H4 (cell line): Measurements from ENCODE around the gene TNNI2. TPM values are rescaled to one million over a fixed set of nuclear protein-coding genes. Genes with fewer than 3 reads are reported as not detected.

Experiments
- DNase-seq: peaks from one replicate; pipeline ENCODE4 v3.0.0-alpha.2; 2015; ENCODE audit warnings: low spot score
- total RNA-seq: library from RNA; depleted of rRNA; stranded (reverse); fragments of >200 nt; shearing (Covaris generic); gene quantifications from 2 replicates; pipeline ENCODE4 v1.2.3, GENCODE V29; 2014

The TNNI2 gene
- total RNA-seq, 1 experiment from 2014 or later, result not detected

DNA sequence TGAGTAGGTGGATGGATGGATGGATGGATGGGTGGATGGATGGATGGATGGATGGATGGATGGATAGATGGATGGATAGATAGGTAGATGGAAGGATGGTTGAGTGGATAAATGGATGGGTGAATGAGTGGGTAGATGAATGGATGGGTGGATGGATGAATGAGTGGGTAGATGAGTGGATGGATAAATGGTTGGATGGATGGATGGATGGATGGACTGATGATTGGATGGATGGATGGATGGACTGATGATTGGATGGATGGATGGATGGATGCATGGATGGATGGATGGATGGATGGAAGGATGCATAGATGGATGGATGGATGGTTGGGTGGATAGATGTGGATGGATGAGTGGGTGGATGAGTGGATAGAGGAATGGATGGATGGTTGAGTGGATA lies 17.2 kb upstream of the TNNI2 start:
- no peak for DNase-seq

DNA sequence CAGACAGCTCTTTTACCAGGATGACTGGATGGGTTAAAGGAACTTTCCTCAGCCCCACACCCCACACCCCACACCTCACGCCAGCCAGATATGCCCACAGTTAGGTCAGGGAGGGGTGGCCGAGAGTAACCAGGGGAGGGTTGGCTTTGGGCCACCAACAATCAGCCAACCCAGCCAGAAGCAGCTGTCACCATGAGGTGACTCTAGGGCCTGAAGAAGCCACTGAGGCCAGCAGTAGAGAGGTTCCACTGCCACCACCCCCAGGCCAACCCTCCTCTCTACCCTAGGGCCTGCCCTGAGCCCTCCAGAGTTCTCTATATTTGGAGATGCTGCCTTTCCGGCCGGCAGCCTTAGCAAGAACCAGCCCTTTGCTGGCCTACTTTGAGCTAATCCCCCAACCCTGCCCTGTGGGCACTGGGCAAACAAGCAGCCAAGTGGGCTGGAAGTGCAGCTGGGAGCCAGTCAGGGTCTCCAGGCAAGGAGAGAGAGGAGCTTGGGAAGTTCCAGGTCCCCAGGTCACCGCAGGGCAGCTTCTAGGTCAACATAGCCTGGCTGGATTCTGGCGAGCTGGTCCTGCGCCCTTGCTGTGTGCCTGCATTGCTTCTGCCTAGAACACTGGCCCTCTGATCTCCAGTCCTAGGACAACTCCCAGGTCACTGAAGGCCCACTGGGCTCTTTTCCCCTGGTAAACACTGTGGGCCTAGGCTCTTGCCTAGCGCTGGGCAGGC lies 16.0 kb upstream of the TNNI2 start:
- no peak for DNase-seq

DNA sequence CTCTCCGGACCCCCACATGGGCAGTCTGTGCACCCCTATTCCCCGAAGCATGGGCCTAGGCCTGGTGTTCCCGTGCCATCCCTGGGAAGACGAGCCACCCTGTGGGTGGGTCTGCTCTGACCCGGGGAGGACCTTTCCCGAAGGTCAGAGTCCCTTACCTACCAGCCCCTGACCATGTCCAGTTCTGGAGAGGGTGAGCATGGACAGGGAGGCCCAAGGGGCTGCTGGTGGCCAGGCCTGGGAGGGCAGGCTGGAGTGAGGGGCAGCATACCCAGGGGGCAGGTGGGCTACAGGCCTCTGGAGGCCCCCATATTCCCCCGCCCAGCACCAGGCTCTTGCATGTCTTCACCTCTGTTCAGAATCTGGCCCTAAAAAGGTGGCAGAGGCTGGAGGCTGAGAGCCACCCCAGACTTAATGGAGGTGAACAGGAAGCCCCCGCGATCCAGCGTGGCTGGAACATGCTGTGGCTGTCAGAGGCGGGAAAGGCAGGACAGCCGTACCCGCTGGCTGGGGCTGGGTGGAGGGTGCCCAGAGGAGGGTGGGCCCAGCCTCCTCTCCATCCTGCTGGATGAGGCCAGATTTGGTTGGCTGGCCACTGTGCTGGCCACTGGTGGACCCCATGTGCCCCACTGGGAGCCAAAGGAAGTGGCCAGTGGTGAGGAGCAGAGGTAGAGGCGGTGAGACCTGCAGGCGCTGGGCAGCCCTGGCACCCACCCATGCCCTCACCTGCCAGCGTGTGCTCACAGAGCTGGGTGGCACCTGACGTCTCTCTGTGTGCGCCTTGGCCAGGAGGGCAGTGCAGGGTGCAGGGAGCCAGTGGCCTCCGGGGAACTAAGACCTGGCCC lies 15.2 kb upstream of the TNNI2 start:
- no peak for DNase-seq

DNA sequence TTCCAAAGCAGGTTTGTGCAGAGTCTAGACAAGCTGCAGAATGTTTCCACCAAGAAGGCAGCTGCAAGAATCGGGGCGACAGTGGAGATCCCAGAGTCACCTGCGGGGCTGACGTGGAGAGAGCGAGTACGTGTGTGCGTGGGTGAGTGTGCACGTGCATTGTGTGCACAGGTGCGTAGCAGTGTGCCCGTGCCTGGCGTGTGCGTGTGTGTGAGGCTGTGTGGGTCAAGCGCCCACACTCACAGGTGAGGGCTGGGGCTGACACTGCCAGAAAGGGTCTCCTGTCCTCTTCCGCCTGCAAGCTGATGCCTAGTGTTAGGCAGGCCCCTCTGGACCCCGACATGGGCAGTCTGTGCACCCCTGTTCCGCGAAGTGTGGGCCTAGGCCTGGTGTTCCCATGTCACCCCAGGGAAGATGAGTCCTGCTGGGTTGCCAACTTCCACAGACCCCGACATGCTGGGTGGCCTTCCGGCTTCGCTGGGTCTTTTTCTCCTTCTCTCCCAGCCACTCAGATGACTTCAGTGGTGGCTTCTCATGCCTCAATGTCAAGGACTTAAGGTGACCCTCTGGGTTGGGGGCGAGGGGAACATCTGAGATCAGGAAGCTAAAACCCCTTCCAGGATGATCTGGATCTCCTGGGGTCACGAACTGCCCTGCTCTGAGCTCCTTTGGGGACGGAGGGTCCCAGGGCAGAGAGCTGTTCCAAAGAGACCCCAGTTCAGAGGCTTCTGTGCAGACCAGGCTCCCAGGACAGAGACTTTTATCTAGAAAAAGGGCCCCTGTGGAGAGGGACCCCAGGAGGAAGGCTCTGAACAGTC lies 14.4 kb upstream of the TNNI2 start:
- no peak for DNase-seq

- no peak for DNase-seq
These were observed 13.6 kb upstream of the TNNI2 start for GRCh38 chr11:1825039-1825740.

- no peak for DNase-seq
These were observed 12.9 kb upstream of the TNNI2 start for GRCh38 chr11:1825785-1826451.

GRCh38 chr11:1826552-1827094 lies 12.2 kb upstream of the TNNI2 start:
- peak; percentile 89 for DNase-seq

DNA sequence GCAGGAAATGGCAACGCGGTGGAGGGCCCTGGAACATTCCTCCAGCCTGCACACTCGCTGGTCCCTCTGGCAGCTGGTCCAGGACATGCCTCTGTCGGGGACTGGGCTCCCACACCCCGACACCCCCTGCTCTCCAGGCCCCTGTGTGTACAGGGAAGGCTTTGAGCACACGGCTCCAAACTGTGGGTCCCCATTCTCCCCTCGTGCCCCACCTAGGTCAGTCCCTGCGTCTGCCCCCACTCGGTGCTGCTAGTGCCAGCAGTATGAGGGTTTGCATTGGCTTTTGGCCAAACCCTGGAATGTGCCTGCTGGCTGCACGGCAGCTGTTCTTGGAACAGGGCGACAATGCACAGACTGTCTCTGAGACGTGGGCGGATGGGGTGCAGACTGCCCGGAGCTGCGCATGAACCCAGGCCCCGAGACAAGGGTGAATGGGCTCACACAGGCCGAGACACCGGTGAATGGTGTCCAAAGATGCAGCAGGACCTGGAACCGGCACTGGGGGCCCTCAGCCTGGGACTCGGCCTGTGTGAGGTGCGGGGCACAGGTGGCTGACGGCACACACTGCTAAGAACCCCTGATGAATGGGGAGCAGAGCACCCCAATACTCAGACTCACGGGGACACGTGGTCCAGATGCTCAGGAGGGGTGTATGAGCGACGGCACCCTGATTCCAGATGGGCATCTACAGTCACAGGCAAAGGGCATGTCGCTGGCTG lies 11.5 kb upstream of the TNNI2 start:
- peak; percentile 99 for DNase-seq

DNA sequence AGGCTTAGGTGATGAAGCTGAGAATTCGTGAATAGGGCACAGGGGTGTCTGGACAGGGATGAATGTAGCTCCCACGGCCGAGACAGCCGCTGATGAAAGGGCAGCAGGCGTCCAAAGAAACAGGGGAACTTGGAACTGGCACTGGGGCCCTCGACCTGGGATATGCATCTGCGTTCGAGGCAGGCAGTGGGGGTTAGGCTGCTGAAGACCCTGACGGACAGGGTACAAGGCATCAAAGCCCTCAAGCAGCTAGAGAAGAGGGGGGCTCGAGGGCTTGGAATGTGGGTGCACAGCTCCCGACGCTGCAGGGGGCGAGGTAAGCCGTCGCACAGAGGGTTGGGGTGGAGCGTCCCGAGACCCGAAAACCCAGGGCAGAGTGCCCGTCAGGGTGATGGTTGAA lies 10.8 kb upstream of the TNNI2 start:
- no peak for DNase-seq

- DNase-seq, result no peak
These were observed 10.2 kb upstream of the TNNI2 start for GRCh38 chr11:1828542-1828941.

DNA sequence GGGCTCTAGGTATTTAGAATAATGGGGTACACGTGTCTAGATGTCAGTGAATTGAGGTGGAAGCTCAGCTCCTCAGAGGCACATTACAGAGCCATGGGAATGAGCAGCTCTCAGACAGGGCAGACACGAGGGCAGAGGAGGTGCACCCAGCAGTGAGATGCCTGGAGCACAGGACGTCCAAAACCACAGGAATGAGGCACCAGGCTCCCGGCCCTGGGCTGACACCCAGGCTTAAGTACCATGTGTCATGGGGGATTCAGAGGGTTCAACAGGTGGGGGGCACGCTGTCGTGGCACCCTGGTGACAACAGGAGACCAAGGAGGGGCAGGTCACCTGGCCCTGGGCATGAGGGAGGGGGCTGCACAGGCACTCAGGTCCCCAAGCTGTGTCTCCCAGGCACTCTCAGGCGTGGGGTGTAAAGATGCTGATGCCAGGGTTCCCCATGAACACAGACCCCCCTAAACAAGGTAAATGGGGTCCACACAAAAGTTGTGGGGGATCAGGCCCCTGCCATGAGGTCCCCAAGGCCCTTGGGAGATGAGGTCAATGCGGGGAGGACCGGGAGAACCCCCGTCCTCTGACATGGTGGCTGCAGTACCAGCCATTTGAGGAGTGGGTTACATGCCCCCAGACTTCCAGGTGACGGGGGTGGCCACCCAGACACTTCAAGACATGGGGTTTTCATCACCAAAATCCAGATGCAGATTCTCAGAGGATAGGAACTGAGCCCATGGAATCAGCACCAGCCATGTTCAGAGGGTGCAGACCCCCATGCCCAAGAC lies 9.6 kb upstream of the TNNI2 start:
- peak; percentile 94 for DNase-seq

GRCh38 chr11:1830004-1830321 lies 8.8 kb upstream of the TNNI2 start:
- DNase-seq, result no peak

DNA sequence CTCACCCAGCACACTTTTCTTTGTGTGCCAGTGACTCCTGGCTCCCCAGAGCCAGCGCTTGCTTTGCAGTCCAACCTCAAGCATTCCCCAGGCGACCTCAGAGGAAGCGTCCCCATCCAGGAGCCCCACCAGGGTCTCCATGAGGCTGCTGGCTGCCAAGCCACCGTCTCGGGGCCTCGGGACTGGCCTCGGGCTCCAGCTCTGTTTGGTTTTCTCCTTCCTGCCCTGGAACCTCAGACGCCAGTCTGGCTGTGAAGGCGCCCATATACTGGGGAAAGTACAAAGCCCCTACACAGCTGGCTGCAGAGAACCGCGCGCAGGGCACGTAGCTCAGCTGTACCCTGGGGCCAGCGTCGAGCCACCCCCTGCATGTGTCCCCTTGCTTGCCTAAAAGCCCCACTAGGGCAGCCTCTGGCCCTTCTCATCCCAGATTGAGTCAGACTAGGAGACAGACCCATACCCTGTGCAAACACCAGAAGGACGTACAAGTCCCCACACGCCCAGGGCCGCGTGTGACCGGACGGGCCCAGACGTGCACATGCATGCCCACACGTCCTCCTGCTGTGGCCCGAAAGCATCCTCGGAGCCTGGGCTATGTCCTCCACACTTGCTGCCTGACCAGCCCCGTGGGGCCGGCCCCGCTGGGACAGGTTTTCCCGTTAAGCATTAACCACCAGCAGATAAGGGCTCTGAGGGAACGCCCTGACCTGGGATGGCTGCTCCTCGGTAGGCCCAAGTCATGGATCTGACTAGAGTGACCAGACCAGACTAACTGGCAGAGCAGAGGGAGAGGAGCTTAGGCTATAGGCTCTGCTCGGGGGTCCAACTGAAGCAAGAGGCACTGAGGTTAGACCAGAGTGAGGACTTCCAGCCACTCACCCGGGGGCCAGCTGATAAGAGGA lies 8.2 kb upstream of the TNNI2 start:
- DNase-seq, result peak; percentile 70

DNA sequence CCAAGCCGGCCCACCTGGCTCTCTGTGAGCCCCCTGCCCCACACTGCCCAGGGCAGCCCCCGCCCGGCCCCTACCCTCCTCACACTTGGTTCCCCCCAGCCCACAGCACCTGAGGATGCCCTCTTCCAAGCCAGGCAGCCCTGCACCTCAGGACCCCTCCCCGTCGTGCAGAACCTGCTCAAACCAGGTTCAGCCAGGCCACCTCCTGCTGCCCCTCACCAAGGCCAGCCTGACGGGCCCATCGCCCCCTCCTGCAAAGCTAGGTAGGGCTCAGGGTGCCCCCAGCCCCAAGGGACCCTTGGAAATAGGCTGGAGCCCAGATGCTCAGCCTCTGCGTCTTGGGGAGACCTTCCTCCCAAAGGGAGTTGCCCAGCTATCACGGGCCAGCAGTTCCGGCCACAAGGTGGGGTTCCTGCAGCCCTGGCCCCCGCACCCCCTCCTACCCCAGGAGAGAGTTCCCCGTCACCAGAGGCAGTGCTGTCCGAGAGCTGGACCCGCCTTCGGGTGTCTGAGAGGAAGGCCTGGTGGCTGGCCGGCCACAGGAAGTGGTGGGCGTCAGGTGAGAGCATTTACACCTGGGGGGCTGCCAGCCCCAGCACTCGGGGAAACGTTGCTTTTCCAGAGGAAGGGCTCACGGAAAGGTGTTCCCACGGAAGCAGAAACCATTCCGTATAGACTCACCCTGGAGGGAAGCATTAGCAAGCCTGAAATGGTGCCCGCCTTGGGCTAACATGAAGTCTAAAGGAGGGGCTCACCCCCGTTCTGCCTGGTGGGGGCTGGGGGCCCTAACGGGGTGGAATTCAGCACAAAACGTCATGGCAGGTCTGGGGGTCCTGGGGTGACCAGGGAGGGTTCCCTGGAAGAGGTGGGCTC lies 7.2 kb upstream of the TNNI2 start:
- no peak for DNase-seq

DNA sequence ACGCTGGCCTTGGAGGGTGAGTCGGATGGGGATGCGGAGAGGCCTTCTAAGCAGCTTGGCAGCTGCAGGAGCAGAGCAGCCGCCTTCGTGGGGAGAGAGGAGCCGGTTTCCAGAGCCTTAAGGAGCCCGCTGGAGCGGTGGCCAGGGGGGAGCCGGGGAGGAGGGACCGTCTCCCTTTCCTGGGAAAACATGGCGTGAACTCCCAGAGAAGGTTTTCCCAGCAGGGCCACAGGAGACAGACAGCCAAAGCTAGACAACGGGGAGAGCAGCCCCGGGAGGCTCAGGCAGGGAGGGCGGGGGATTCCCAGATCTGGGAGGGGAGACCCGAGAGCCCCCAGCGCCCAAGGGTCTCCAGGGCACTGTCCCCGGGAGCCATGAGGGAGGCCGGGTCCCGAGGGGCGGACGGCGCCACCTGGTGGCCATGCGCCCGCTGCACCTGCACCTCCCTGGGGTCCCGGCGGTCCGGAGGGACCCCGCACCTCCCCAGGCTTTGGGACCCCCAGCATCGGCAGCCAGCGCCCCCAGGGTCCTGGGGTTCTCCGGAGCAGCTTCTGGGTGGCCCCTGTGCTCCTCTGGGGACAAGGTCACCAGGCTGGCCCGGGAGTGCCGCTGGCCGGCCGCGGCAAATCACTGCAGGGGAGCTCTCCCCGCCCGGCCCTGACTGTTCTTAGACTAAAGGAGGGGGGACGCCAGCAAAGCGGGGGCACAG lies 6.4 kb upstream of the TNNI2 start:
- DNase-seq, result no peak

- no peak for DNase-seq
These were observed 5.9 kb upstream of the TNNI2 start for GRCh38 chr11:1832920-1833295.

GRCh38 chr11:1834062-1834610 lies 4.6 kb upstream of the TNNI2 start:
- no peak for DNase-seq
